Thyroid gland (tissue), 4 donors: Measurements from ENCODE around the gene POMT1.

Source experiments
- POLR2A ChIP-seq, 2 donors: fragments of 450-650 bp; IDR thresholded peaks; one replicate each; pipeline ENCODE4 v1.6.1; 2017; ENCODE audit warnings: antibody characterized with exemption in 2 of 2, mild to moderate bottlenecking in 2 of 2, moderate library complexity in 1 of 2
- TF ChIP-seq, protein P1 (sequence below), 6 experiments: fragments of 200-600 bp in 3 of 6; fragments of 450-650 bp in 3 of 6; sonication (generic) in 3 of 6; IDR thresholded peaks; one replicate each; pipeline ENCODE4 v1.5.1; 2016 to 2019; ENCODE audit warnings: antibody characterized with exemption in 6 of 6, mild to moderate bottlenecking in 2 of 6, inconsistent platforms in 1 of 6, moderate library complexity in 1 of 6

DNA sequence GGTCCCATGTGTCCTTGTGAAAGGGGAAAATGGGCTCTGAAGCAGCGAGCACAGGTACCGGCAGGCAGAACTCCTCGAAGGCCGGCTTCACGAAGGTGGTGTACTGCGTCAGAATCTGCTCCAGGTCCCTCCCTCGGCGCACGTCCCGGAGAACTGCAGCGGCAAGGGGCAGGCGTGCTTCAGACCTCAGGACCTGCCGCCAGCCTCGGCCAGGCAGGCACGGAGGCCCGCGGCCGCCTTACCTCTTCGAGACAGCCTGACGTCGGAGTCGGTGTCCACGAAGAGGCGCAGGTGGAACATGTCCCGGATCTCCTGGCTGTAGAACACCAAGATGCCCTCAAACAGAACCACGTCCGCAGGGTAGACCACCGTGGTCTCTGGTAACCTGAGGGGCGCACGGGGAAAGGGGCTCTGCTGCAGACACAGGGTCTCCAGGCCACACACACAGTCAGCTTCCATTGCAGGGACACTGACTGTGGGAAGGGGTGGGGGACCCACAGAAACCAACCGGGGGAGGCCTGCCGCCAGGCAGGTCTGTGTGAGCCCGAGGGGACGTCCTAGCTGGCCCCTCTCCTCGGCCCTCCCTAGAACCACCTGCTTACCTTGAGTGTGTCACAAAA lies 26.3 kb downstream of the POMT1 start:
- TF ChIP-seq POLR2A (IDR thresholded peaks at IDR 0.05), result no peak
- TF ChIP-seq, protein P1, sequence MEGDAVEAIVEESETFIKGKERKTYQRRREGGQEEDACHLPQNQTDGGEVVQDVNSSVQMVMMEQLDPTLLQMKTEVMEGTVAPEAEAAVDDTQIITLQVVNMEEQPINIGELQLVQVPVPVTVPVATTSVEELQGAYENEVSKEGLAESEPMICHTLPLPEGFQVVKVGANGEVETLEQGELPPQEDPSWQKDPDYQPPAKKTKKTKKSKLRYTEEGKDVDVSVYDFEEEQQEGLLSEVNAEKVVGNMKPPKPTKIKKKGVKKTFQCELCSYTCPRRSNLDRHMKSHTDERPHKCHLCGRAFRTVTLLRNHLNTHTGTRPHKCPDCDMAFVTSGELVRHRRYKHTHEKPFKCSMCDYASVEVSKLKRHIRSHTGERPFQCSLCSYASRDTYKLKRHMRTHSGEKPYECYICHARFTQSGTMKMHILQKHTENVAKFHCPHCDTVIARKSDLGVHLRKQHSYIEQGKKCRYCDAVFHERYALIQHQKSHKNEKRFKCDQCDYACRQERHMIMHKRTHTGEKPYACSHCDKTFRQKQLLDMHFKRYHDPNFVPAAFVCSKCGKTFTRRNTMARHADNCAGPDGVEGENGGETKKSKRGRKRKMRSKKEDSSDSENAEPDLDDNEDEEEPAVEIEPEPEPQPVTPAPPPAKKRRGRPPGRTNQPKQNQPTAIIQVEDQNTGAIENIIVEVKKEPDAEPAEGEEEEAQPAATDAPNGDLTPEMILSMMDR (IDR thresholded peaks at IDR 0.05), result no peak
